HCT116 (cell line): ENCODE measurements around the gene TPO. TPM values are rescaled to one million over a fixed set of nuclear protein-coding genes. Genes with fewer than 3 reads are reported as not detected.

Experiments
- ATAC-seq: fragments of 200-7000 bp; cut with Tn5 transposase; 2 replicates; pipeline ENCODE4 v1.9.1; 2020; ENCODE audit warnings: mild to moderate bottlenecking, moderate library complexity
- BruUV-seq: library from RNA; stranded (reverse); fragments of 400-500 nt; replicated peaks from 2 replicates; lab custom pipeline; 2021; lab: Mats Ljungman, UMichigan
- CTCF ChIA-PET: fragments of 300-600 bp; sonication (Branson Sonifier 250); formaldehyde crosslinking; loops from one replicate; lab custom pipeline; 2021; ENCODE audit warnings: antibody characterized with exemption; lab: Charles Lee
- POLR2A ChIA-PET: fragments of 300-600, 350-600 bp; sonication (Branson Sonifier 250); formaldehyde crosslinking; loops from one replicate; lab custom pipeline; 2021; ENCODE audit warnings: antibody characterized with exemption; lab: Charles Lee
- RAD21 ChIA-PET, 2 experiments: fragments of 300-600 bp; sonication (Branson Sonifier 250); formaldehyde crosslinking; loops; one replicate each; lab custom pipeline; 2023; ENCODE audit warnings: low total read pairs in 2 of 2; ENCODE audit not compliant: uncharacterized antibody in 2 of 2, unreplicated experiment in 2 of 2, low non-redundant PET in 1 of 2; lab: Charles Lee
- DNase-seq: peaks from one replicate; pipeline ENCODE4 v3.0.0-alpha.2; 2010; ENCODE audit warnings: low read depth, low spot score
- H2AFZ ChIP-seq: fragments of 200-600 bp; shearing (Covaris generic), sonication (generic); 2 replicates; pipeline ENCODE4 v1.6.1; 2017; ENCODE audit warnings: low read depth, mixed run types, mixed read lengths, antibody characterized with exemption, low read length; ENCODE audit not compliant: poor library complexity, severe bottlenecking
- H3K27ac ChIP-seq: 2 replicates; pipeline ENCODE4 v1.5.1; 2012; ENCODE audit warnings: low read depth, low read length
- H3K27me3 ChIP-seq: fragments of 200-600 bp; sonication (generic); 2 replicates; pipeline ENCODE4 v1.6.1; 2016; ENCODE audit warnings: mixed run types, low read length, mixed read lengths; ENCODE audit not compliant: insufficient read depth
- H3K36me3 ChIP-seq, 2 experiments: fragments of 200-500 bp in 1 of 2; fragments of 200-600 bp in 1 of 2; sonication (Bioruptor generic) in 1 of 2; sonication (generic) in 1 of 2; 2 replicates each; pipeline versions ENCODE4 v1.5.1 to v1.6.1; 2014 to 2016; ENCODE audit warnings: low read length in 2 of 2, inconsistent platforms in 1 of 2, mixed read lengths in 1 of 2, mixed run types in 1 of 2; ENCODE audit not compliant: insufficient read depth in 2 of 2, control insufficient read depth in 1 of 2
- H3K4me1 ChIP-seq, 2 experiments: fragments of 200-600 bp in 1 of 2; sonication (generic) in 1 of 2; 2 replicates each; pipeline versions ENCODE4 v1.5.1 to v1.6.1; 2012 to 2017; ENCODE audit warnings: low read length in 2 of 2, inconsistent platforms in 1 of 2, mild to moderate bottlenecking in 1 of 2, mixed read lengths in 1 of 2, mixed run types in 1 of 2, moderate library complexity in 1 of 2; ENCODE audit not compliant: insufficient read depth in 2 of 2, control insufficient read depth in 1 of 2
- H3K4me2 ChIP-seq: fragments of 200-600 bp; sonication (generic); 2 replicates; pipeline ENCODE4 v1.6.1; 2017; ENCODE audit warnings: mixed run types, low read length, mixed read lengths
- H3K4me3 ChIP-seq, 2 experiments: fragments of 200-600 bp in 1 of 2; sonication (generic) in 1 of 2; replicated peaks in 1 of 2; 2 replicates each; pipeline ENCODE4 v1.5.1; 2011 to 2016; ENCODE audit warnings: low read length in 2 of 2, control low read depth in 1 of 2, low read depth in 1 of 2, mild to moderate bottlenecking in 1 of 2, mixed read lengths in 1 of 2, mixed run types in 1 of 2
- H3K79me2 ChIP-seq: fragments of 200-600 bp; sonication (generic); 2 replicates; pipeline ENCODE4 v1.6.1; 2017; ENCODE audit warnings: mild to moderate bottlenecking, mixed run types, low read length, moderate library complexity, mixed read lengths; ENCODE audit not compliant: insufficient read depth
- H3K9ac ChIP-seq: fragments of 200-600 bp; sonication (generic); 2 replicates; pipeline ENCODE4 v1.6.1; 2016; ENCODE audit warnings: low read length, mixed read lengths
- H3K9me2 ChIP-seq: fragments of 200-600 bp; sonication (generic), shearing (Covaris generic); 2 replicates; pipeline ENCODE4 v1.6.1; 2017; ENCODE audit warnings: mixed run types, mild to moderate bottlenecking, moderate library complexity; ENCODE audit not compliant: insufficient read depth
- H3K9me3 ChIP-seq, 2 experiments: fragments of 200-500 bp in 1 of 2; fragments of 200-600 bp in 1 of 2; sonication (Bioruptor generic) in 1 of 2; sonication (generic) in 1 of 2; 2 replicates each; pipeline ENCODE4 v1.6.1; 2014 to 2017; ENCODE audit warnings: low read length in 2 of 2, mixed read lengths in 2 of 2, inconsistent platforms in 1 of 2, low read depth in 1 of 2, mild to moderate bottlenecking in 1 of 2, mixed run types in 1 of 2, moderate library complexity in 1 of 2; ENCODE audit not compliant: control insufficient read depth in 1 of 2, insufficient read depth in 1 of 2
- H4K20me1 ChIP-seq: fragments of 200-600 bp; sonication (generic), shearing (Covaris generic); 2 replicates; pipeline ENCODE4 v1.6.1; 2017; ENCODE audit warnings: mixed run types, mild to moderate bottlenecking, moderate library complexity; ENCODE audit not compliant: insufficient read depth
- ATF3 ChIP-seq: IDR thresholded peaks from 2 replicates; pipeline ENCODE4 v1.6.1; 2012
- CTCF ChIP-seq, 3 experiments: fragments of 200-600 bp in 1 of 3; sonication (generic) in 1 of 3; IDR thresholded peaks in 2 of 3; conservative IDR thresholded peaks in 1 of 3; 2 replicates each; pipeline ENCODE4 v1.5.1; 2012 to 2017; ENCODE audit warnings: low read depth in 2 of 3, low read length in 2 of 3, antibody characterized with exemption in 1 of 3, borderline replicate concordance in 1 of 3, control low read depth in 1 of 3, mild to moderate bottlenecking in 1 of 3, mixed read lengths in 1 of 3, mixed run types in 1 of 3, moderate library complexity in 1 of 3; ENCODE audit not compliant: insufficient read depth in 1 of 3
- EGR1 ChIP-seq: IDR thresholded peaks from 2 replicates; pipeline ENCODE4 v1.6.1; 2012; ENCODE audit warnings: low read depth
- FOSL1 ChIP-seq: IDR thresholded peaks from 2 replicates; pipeline ENCODE4 v1.6.1; 2012; ENCODE audit warnings: low read depth
- POLR2A ChIP-seq: IDR thresholded peaks from 2 replicates; pipeline ENCODE4 v1.7.0; 2011; ENCODE audit warnings: borderline replicate concordance; ENCODE audit not compliant: insufficient read depth, insufficient read length; ENCODE audit errors: extremely low read depth
- SIN3A ChIP-seq: IDR thresholded peaks from 2 replicates; pipeline ENCODE4 v1.6.1; 2012; ENCODE audit warnings: low read depth
- intact Hi-C: fragments of 100-400 bp; cut with micrococcal nuclease; formaldehyde crosslinking; loops from 2 replicates; pipeline ENCODE4 v1.10.0; 2022
- total RNA-seq: library from RNA; stranded (reverse); gene quantifications from one replicate; pipeline ENCODE4 v1.2.1, GENCODE V29; 2021; ENCODE audit not compliant: unreplicated experiment

Gene TPO
- total RNA-seq, 1 experiment from 2014 or later: not detected

- H3K27me3 ChIP-seq: peaks cover 22% of the 10 kb centered on the region
Measured at GRCh38 chr2:1406434-1406833, 6.8 kb upstream of the TPO start.

More at GRCh38 chr2:1406434-1406833, 6.8 kb upstream of the TPO start:
- POLR2A ChIA-PET: no interaction called here
- Histone ChIP-seq H3K27ac (no peak overlapping the region), H3K4me3 (no peak overlapping the region), H3K9ac (no peak overlapping the region), H3K9me2 (no peaks in the 10 kb centered on the region), H4K20me1 (no peaks in the 10 kb centered on the region), H3K4me1 (no peaks in the 10 kb centered on the region), H3K4me2 (no peak overlapping the region), H2AFZ (no peak overlapping the region), H3K9me3 (no peaks in the 10 kb centered on the region), H3K36me3 (no peaks in the 10 kb centered on the region), H3K79me2 (no peaks in the 10 kb centered on the region)
- RAD21 ChIA-PET: no interaction called here
- no peak for ATAC-seq
- no peak for DNase-seq
- TF ChIP-seq SIN3A: no peak
- TF ChIP-seq CTCF (IDR thresholded peaks at IDR 0.05 in 2 of 3, conservative IDR thresholded peaks at IDR 0.05 in 1 of 3; ENCODE audit: borderline replicate concordance in 1 of 3, insufficient read depth in 1 of 3, low read depth in 2 of 3, low read length in 2 of 3): no peak
- no peak for TF ChIP-seq FOSL1
- no peak for TF ChIP-seq POLR2A
- no peak for TF ChIP-seq EGR1
- TF ChIP-seq ATF3: no peak
- intact Hi-C loops: no loop called here
- BruUV-seq: no TSS peak
- CTCF ChIA-PET: no interaction called here
